Esophagus mucosa (tissue), 1 donor: ENCODE results near the gene CLDN6. TPM values are rescaled to one million over a fixed set of nuclear protein-coding genes. Genes with fewer than 3 reads are reported as not detected.

ENCODE experiments used
- ATAC-seq: fragments of 200-7000 bp; cut with Tn5 transposase; one replicate; pipeline ENCODE4 v1.9.1; 2020
- total RNA-seq: library from RNA; stranded (reverse); gene quantifications from one replicate; pipeline ENCODE4 v1.2.4, GENCODE V29; 2023
- donor health status: DM: yes; HTN: yes; CAD: no.

Gene CLDN6
- total RNA-seq, 1 donor from 2014 or later, result not detected

DNA sequence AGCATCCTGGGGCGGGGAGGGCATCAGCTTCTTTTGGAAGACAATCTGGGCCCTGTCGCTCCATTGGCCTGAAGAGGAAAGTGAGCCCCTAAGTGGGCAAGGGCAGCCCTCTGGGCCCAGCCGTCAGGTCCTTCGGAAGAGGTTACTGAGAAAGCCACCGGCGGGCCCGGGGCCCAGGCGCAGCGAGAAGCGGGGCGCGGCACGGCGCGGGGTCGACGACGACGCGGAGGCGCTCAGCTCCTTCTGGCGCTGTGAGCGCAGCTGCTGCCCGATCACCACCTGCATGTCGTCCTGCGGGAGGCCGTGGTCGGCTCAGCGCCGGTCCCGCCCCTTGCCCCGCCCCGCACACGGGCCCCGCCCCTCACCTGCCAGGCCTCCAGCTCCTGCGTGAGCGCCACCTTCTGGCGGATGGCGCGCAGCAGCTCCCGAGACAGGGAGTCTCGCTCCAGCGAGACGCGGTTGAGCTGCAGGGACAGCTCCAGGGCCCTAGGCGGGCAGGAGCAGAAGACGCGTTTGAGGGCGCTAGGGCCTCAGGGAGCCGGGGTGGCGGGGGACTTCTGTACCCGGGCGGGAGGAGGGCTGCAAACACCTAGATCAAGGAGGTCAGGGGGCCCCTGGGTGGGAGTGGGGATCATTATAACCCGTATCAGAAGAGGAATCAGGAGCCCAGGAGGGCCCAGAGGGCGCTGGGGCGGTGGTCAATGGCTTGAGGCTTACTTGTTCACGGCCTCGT lies 10.2 kb upstream of the CLDN6 start:
- ATAC-seq, result peak; percentile 55

DNA sequence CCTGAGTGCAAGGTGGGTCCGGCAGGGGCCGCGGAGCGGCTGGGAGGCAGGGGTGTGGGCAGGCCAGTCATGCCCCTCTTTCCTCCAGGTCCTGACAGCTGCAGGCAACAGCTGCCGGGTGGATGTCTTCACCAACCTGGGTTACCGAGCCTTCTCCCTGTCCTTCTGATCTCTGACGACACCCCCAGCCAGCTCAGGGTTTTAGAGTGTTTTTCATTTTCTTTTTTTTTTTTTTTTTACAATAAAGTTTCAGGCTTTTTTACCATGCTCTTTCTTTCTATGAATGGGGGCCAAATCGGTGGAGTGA lies 9.5 kb upstream of the CLDN6 start:
- no peak for ATAC-seq

DNA sequence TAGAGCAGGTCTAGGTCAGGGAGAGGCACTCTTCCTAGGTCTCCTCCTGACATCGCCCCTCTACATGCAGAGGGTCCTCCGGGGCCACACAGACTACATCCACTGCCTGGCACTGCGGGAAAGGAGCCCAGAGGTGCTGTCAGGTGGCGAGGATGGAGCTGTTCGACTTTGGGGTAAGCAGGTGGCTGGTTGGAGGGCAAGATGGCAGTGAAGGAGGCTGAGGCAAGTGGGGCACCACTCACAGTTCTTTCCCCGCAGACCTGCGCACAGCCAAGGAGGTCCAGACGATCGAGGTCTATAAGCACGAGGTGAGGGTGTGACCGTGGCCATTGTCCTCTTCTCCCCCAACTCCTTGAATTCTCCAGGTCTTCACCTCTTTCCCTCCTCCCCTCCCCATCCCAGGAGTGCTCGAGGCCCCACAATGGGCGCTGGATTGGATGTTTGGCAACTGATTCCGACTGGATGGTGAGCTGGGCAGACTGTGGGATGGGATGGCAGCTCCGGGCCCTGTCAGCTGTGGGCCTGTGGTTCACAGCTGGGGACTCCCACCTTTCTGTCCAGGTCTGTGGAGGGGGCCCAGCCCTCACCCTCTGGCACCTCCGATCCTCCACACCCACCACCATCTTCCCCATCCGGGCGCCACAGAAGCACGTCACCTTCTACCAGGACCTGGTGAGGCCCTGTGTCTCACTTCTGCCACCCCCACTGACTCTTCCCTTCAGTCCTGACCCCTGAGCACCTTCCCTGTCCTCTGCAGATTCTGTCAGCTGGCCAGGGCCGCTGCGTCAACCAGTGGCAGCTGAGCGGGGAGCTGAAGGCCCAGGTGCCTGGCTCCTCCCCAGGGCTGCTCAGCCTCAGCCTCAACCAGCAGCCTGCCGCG lies 8.9 kb upstream of the CLDN6 start:
- no peak for ATAC-seq

- ATAC-seq, result no peak
Measured at GRCh38 chr16:3026003-3026378, 8.0 kb upstream of the CLDN6 start.

DNA sequence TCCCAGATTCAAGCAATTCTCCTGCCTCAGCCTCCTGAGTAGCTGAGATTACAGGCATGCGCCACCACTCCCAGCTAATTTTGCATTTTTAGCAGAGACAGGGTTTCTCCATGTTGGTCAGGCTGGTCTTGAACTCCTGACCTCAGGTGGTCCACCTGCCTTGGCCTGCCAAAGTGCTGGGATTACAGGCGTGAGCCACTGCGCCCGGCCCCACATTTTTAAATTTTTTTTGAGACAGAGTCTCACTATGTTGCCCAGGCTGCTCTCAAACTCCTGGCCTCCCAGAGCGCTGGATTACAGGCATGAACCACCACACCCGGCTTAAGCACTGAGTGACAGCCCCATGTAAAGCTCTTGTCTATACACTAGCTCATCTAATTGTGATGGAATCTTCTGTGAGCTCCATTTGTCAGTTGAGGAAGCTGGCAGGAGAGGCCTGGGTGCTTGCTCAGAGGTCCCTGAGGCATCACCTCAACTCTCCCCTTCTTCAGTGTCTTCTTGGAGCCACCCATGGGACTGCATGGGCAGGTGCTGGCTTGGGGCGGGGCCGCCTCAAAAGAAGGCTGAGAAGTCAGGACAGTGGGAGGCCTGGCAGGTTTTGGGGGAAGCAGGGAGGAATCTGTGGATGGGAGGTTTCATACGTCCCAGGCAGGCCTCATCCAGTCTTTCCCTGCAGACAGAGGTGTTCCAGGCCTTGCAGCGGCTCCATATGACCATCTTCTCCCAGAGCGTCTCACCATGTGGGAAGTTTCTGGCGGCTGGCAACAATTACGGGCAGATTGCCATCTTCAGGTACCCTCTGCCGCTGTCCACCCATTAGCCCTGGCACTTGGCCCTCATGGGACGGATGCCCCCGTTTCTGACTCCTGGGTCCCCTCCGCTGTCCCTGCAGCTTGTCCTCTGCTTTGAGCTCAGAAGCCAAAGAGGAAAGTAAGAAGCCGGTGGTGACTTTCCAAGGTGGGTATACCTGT lies 7.3 kb upstream of the CLDN6 start:
- ATAC-seq, result no peak

GRCh38 chr16:3023669-3024478 lies 5.9 kb upstream of the CLDN6 start, which contains the start of the genes HCFC1R1 and THOC6:
Gene HCFC1R1, minus strand, starts transcription at chr16:3023942. Its CDS starts 1 bp downstream, at chr16:3023941.
Gene THOC6, plus strand, starts transcription at chr16:3024035. Its CDS starts 292 bp downstream, at chr16:3024327.
- ATAC-seq, result peak; percentile 69

DNA sequence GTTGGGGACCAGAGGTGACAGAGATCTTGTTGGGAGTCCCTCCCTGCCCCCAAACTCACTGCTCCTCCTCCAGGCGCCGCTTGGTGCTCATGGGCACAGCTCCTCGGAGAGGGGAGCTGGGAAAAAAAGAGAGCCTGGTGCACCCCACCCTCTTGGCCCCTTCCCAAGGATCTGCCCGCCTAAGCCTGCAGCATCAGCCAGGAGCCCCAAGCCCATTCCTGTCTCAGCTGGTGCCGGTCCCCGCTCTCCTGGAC lies 5.4 kb upstream of the CLDN6 start:
- ATAC-seq, result peak; percentile 0

- no peak for ATAC-seq
Measured at GRCh38 chr16:3022684-3023414, 4.9 kb upstream of the CLDN6 start.

DNA sequence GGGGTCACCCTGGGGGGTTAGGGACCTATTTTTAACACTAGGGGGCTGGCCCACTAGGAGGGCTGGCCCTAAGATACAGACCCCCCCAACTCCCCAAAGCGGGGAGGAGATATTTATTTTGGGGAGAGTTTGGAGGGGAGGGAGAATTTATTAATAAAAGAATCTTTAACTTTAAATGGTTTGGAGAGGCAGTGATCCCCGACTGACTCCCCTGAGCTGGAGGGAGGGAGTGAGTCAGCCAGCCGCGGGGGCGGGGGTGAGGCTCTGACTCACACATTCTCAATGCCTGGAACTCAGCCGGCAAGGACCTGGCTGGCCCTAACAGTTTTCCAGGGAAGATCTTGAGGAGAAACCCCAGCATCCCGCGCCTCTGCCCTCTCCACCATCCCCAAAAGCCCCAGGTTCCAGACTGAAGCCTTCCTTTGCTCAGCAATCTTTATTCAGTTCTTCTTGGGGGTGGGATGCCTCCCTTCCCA lies 4.3 kb upstream of the CLDN6 start:
- peak; percentile 51 for ATAC-seq

DNA sequence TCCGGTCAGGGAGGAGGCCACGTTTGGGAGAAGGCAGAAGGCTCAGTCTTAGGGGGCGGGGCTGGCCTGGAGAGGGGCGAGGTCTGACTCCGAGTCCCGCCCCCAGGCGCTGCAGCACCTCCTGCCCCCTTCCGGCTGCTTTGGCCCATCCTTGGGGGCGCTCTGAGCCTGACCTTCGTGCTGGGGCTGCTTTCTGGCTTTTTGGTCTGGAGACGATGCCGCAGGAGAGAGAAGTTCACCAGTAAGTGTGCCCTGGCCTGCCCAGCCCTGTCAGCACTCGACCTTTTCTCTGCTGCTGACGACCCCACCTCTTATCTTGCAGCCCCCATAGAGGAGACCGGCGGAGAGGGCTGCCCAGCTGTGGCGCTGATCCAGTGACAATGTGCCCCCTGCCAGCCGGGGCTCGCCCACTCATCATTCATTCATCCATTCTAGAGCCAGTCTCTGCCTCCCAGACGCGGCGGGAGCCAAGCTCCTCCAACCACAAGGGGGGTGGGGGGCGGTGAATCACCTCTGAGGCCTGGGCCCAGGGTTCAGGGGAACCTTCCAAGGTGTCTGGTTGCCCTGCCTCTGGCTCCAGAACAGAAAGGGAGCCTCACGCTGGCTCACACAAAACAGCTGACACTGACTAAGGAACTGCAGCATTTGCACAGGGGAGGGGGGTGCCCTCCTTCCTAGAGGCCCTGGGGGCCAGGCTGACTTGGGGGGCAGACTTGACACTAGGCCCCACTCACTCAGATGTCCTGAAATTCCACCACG lies 3.6 kb upstream of the CLDN6 start:
- peak; percentile 51 for ATAC-seq

DNA sequence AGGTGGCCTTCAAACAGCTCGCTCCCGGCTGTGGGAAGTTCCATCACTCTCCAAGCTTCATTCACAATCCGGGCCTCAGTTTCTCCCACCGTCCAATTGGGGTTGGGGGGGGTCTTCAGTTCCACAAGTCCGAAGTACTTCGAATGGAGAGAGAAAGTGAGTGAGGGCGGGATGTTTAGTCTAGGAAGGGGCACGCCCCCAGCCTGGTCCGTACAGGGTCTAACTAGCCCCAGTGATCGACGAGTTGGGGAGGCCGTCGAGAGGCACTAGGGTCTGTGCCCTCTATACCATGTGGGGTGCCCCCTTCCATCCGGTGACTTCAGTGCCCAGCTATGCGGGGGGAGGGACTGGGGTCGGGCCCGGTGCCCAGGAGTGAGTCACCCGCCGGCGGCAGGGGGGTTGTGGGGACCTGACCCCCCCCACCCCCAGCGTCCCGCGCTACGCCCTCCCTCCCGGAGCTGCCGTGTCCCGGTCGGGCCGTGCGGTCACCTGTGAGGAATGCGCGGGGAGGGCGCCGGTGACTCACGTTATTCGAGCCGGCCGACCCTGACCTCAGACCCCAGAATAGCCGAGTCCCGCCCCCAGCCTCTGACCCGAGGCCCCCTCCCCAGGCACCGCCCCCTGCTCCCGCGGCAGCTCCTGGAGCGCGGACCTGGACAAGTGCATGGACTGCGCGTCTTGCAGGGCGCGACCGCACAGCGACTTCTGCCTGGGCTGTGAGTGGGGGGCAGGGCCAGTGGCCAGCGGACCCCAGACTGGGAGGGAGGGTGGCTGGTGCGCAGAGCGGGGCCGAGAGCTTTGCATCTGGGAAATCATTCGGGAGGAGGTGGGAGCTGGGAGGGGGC lies 2.8 kb upstream of the CLDN6 start:
- peak; percentile 35 for ATAC-seq

GRCh38 chr16:3020247-3020603 lies 2.2 kb upstream of the CLDN6 start, which contains the start of gene TNFRSF12A:
Gene TNFRSF12A, plus strand, starts transcription at chr16:3020368. Its CDS starts 30 bp downstream, at chr16:3020398.
- ATAC-seq, result peak; percentile 20

DNA sequence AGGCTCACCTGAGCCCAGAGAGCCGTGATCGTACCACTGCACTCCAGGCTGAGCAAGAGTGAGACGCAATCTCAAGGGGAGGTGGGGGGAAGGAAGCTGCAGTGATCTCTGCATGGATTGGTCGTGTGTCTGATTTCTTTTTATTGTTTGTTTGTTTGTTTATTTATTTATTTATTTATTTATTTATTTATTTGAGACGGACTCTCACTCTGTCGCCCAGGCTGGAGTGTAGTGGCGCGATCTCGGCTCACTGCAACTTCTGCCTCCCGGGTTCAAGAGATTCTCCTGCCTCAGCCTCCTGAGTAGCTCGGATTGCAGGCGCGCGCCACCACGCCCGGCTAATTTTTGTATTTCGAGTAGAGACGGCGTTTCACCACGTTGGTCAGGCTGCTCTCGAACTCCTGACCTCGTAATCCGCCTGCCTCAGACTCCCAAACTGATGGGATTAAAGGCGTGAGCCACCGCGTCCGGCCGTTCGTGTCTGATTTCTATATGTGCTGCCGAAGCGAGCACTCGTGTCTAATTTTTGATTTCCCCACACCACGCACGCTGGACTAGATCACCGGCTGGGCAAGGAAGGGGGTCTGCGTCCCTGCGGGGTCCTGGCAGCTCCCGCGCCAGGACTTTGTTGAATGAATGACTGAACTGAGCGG lies 1.7 kb upstream of the CLDN6 start:
- no peak for ATAC-seq

- no peak for ATAC-seq
Measured at GRCh38 chr16:3017344-3017743, 639 bp downstream of the CLDN6 start.

- no peak for ATAC-seq
Measured at GRCh38 chr16:3015865-3016521, 2.0 kb downstream of the CLDN6 start.

DNA sequence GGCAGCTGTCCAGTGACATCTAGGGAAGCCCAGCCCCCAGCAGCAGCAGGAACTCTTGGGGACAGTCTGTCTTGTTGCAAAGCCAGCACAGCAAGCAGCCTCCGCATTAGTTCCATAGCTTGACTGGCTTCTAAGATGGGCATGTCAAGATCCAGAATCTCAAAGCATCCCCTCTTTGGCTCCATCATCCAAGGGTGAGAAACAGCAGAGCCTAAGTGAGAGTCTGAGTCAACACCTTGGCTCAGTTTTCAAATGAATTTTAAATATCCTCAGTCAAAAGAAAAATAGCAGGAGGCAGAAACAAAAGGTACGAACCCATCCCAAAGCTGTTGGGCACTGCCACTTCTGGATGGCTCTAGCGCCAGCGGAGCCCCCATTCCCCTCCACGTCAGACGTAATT lies 3.0 kb downstream of the CLDN6 start:
- ATAC-seq, result no peak

GRCh38 chr16:3013998-3014690 lies 3.8 kb downstream of the CLDN6 start:
- no peak for ATAC-seq

DNA sequence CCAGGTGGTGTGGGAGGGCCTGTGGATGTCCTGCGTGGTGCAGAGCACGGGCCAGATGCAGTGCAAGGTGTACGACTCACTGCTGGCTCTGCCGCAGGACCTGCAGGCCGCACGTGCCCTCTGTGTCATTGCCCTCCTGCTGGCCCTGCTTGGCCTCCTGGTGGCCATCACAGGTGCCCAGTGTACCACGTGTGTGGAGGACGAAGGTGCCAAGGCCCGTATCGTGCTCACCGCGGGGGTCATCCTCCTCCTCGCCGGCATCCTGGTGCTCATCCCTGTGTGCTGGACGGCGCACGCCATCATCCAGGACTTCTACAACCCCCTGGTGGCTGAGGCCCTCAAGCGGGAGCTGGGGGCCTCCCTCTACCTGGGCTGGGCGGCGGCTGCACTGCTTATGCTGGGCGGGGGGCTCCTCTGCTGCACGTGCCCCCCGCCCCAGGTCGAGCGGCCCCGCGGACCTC lies 4.5 kb downstream of the CLDN6 start:
- ATAC-seq, result no peak
